Measurements from ENCODE around the gene NEK11. TPM values are rescaled to one million over a fixed set of nuclear protein-coding genes. Genes with fewer than 3 reads are reported as not detected.
"Not testable (repeated sequence)": the region's sequence is repeated elsewhere in the genome, so short reads cannot be mapped to it uniquely, and the experiment has no call there.

NEK11 gene
- total RNA-seq, 2 experiments from 2014 or later = 1.2 to 1.7 TPM

GRCh38 chr3:131036986-131037385, 10.3 kb downstream of the NEK11 start:
- ChIA-PET CTCF (no interaction called here), POLR2A (no interaction called here)

DNA sequence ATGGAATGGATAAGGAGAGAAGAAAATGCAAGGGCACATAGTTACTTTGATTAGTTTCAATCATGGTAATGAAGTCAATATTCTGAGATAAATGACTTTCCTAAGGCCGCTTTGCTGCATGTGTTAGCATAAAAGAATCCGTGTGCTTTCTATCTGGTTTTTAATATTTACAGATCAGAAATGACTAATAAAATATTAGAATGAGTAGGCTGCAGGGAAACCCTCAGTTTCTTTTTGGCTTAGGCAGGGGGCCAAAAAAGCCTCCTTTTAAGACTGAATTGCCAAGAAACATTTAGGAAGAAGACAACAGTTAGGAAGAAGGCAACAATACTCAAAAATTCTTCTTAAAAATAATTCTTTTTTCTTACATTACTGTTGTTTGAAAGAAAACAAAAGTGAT, 11.6 kb downstream of the NEK11 start:
- ChIA-PET CTCF (no interaction called here), POLR2A (no interaction called here)

DNA sequence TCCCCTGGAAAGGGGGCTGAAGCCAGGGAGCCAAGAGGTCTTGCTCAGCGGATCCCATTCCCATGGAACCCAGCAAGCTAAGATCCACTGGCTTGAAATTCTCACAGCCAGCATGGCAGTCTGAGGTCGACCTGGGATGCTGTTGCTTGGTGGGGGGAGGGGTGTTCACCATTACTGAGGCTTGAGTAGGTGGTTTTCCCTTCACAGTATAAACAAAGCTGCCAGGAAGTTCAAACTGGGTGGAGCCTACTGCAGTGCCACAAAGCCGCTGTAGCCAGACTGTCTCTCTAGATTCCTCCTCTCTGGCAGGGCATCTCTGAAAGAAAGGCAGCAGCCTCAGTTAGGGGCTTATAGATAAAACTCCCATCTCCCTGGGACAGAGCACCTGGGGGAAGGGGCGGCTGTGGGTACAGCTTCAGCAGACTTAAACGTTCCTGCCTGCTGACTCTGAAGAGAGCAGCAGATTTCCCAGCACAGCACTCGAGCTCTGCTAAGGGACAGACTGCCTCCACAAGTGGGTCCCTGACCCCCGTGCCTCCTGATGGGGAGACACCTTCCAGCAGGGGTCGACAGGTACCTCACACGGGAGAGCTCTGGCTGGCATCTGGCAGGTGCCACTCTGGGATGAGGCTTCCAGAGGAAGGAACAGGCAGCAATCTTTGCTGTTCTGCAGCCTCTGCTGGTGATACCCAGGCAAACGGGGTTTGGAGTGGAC, 15.8 kb downstream of the NEK11 start:
- POLR2A ChIA-PET = not testable (repeated sequence)
- CTCF ChIA-PET = interaction anchor here (2.0 kb wide), 1 partner anchor 9 kb away, joined by 5 read pairs; no protein-coding TSS in a partner anchor

DNA sequence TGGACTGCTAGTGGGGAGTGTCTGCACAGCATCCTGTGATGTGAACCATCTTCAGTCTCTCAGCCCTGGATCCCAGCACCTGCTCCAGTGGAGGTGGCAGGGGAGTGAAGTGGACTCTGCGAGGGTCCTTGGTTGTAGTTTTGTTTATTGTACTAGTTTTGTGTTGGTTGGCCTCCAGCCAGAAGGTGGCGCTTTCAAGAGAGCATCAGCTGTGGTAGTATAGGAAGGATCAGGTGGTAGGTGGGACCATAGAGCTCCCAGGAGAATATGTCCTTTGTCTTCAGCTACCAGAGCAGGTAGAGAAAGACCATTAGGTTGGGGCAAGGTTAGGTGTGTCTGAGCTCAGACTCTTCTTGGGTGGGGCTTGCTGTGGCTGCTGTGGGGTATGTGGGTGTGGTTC, 20.9 kb downstream of the NEK11 start:
- POLR2A ChIA-PET = no interaction called here
- CTCF ChIA-PET = no interaction called here

DNA sequence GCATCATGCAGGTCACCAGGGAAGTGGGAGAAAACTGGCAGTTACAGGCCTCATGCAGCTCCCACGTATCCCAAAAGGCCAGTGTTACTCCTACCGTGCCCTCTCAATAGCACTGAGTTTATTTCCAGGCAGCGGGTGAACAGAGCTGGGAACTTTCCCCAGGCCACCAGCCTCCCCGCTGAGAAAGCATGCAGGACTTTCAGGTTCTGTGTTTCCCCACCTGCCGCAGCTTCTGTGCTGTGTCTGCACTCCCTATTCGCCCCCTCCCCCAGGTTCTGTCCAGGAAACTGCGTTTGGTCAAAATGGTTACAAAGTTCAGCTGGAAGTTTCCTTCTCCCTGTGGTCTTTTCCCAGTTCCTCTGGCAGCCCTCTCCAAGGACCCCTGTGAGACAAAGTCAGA, 21.4 kb downstream of the NEK11 start:
- ChIA-PET POLR2A (no interaction called here), CTCF (interaction anchor here (1.2 kb wide), 1 partner anchor 15 kb away, joined by 3 read pairs; no protein-coding TSS in a partner anchor)

- ChIA-PET CTCF (no interaction called here), POLR2A (no interaction called here)
These were observed 23.3 kb downstream of the NEK11 start for GRCh38 chr3:131050001-131050400.

DNA sequence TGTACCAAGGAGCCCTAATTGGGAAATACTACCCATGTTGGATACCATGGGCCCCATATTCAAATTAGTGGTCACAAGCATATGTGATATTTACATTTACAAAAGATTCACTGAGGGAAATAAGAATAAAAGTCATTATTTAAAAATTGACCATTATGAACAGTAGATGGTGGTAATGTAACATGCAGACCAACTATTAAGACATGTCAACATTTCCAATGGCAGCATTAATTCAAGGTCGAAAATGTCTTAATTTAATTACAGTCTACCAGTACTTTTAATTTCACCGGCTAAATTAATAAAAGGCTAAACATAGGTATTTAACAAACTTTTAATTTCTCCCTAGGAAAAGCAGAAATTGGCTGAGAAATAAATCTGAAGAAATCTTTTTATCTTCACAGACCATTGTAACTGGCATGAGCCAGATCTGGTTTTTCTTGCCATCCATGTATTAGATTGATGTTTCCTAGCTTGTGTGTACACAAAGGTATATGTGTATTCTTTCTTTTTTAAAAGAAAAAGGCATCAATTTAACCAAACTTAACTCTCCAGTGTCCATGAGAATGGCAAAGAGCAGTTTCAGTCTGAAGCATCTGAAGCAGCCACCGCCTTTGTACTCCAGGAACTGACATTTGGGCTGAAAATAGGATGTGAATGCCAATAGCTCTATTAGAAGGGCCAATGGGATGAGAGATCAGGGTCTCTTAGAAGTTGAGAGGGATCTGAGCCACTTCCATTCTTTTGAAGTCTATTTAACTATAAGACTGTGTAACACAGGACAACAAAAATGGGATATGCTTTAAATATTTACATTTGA, 26.6 kb downstream of the NEK11 start:
- POLR2A ChIA-PET = no interaction called here

DNA sequence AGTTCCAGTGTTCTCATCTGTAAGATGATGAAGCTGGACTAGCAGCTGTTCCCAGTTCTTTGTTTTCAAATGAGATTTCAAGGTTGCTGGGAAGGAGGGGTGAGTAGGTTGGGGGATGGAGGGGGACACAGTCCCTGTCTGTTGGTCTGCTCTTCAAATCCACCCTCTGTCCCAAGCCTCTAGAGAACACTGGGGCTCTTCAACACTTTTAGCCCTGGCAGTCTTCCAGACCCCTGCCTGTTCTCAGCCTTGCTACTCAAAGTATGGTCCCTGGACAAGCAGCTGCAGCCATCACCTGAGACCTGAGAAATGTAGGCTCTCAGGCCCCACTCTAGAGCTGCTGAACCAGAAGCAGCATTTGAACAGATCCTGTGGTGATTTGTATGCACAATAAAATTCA, 41.3 kb downstream of the NEK11 start:
- ChIA-PET CTCF (no interaction called here), POLR2A (no interaction called here)

More for the DNA sequence above, 26.6 kb downstream of the NEK11 start:
- CTCF ChIA-PET = interaction anchor here (1.5 kb wide), 1 partner anchor 21 kb away, joined by 3 read pairs; no protein-coding TSS in a partner anchor

DNA sequence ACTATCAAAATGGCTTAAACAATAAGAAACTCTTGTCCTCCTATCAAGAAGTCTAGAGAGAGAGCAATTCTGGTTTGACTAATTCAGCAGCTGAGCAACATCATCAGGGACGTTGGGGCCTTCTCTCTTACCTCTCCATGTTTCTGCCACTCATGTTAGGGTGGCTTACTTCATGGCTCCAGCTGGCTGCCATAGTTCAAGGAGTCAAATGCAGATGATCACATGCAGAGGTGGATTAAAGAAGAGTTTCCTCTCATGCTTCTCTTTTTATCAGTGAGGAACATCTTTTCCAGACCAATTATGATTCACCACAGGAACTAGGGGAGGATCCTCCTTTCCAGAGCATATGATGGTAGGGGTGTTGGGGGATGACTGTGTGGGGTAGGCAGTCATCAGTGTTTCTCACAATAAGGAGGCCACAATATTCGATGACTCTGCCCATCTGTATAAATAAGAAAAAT, 45.5 kb downstream of the NEK11 start:
- ChIA-PET POLR2A (no interaction called here), CTCF (no interaction called here)

DNA sequence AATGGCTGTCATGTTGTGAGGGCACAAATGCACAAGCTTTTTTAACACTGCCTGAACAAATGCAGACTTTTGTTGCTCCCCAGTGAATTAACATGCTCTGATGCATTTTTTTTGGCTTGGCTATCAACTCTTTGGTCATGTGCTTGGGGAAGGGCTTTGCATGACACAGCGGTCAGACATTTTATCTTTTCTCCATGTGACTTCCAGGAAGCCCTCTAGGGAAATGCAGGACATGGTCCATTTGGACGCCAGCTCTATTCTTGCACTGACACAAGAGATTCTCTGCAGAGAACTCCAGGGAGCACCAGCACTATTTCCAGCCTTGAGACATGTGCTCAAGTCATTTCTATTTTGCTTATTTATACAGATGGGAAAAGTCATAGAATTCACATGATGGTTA, 46.2 kb downstream of the NEK11 start:
- POLR2A ChIA-PET = no interaction called here
- CTCF ChIA-PET = no interaction called here

DNA sequence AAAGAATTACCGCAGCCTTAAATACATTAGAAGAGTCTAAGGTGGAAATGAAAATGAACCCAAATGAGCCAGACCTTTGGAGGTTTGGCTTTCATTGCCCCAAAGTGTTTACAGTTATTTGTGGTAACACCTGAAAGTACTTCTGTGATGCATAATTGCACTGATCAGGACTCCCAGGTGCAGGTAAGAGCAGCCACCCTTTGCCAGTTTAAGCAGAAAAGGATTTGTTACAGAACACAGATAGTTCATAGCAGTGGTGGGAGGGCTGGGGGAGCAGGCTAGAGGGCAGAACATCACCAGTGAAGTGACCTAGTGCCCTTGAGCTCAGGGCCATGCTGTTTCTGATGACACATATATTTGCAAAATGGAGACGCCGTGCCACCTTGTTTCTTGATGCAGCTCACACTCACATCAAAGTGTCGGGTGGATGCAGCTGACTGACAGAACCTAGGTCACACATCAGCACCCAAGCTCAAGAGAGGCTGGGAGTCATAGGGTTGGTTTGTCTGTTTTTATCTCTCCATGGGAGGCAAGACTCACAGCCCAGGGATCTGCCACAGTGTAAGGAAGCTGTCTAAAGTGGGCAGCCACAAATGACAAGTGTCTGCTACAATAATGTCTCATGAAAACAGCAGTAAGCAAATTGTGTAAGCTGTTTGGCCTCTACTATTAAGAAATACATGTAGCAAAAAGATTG, 49.1 kb downstream of the NEK11 start:
- ChIA-PET POLR2A (no interaction called here), CTCF (no interaction called here)

DNA sequence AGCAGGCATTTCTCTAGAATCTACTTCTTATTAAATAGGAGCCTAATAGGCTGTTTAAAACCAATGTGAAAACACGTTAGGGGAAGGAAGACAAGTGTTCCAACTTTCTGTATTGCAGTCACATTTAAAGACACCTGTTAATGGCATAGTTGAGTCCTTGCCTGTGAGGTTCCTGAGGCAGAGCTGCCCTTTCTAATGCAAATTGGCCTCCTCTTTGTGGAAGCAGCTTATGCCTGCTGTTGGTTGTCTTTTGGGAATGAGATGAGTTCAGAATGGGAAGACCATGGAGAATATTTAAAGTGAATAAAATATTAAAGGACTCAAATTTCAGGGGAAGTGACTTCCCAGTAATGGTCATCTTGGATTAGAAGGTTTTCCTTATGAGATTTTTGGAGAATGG, 51.2 kb downstream of the NEK11 start:
- POLR2A ChIA-PET = no interaction called here
- CTCF ChIA-PET = no interaction called here

- ChIA-PET POLR2A (no interaction called here), CTCF (no interaction called here)
These were observed 52.4 kb downstream of the NEK11 start for GRCh38 chr3:131079086-131079485.

GRCh38 chr3:131081224-131081623, 54.5 kb downstream of the NEK11 start:
- ChIA-PET CTCF (no interaction called here), POLR2A (no interaction called here)

- CTCF ChIA-PET = no interaction called here
These were observed 55.6 kb downstream of the NEK11 start for GRCh38 chr3:131082246-131082645.

GRCh38 chr3:131082871-131083863, 56.5 kb downstream of the NEK11 start:
- ChIA-PET CTCF (no interaction called here), POLR2A (no interaction called here)

More at GRCh38 chr3:131082246-131082645, 55.6 kb downstream of the NEK11 start:
- POLR2A ChIA-PET = no interaction called here

DNA sequence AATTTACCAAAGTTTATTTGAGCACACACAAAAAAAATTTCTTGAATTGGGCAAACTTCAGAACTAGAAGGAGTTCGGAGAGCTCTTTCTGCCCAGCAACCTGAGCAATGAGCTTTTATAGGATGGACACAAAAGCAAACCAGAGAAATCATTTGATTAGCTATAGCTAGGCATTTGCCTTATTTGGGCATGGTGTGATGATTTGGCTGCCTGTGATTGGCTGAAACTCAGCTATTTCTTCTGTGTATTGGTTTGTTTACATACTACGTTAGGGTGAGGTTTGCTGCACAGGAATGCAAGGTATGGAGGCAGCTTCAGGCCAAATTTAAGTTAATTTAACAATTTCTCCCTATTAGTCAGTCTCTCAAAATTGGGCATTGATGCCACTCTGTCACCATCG, 65.1 kb downstream of the NEK11 start:
- CTCF ChIA-PET = no interaction called here
- POLR2A ChIA-PET = no interaction called here

GRCh38 chr3:131107637-131108433, 81.2 kb downstream of the NEK11 start:
- POLR2A ChIA-PET = no interaction called here
- CTCF ChIA-PET = no interaction called here

GRCh38 chr3:131109156-131109555, 82.5 kb downstream of the NEK11 start:
- CTCF ChIA-PET = no interaction called here

More at GRCh38 chr3:131109156-131109555, 82.5 kb downstream of the NEK11 start:
- POLR2A ChIA-PET = no interaction called here

Measured in activated CD8-positive, alpha-beta memory T cell treated with anti-CD3 and anti-CD28 coated beads for 36 hours (primary cell).